PC-3 (cell line): ENCODE results near the gene TYW1.
"Not testable (repeated sequence)": the region's sequence is repeated elsewhere in the genome, so short reads cannot be mapped to it uniquely, and the experiment has no call there.

ENCODE experiments used
- EZH2 ChIP-seq: fragments of 300-600 bp; sonication (generic); IDR thresholded peaks from one replicate; pipeline ENCODE4 v1.6.1; 2017; ENCODE audit warnings: antibody characterized with exemption, mild to moderate bottlenecking, low read length; ENCODE audit not compliant: unreplicated experiment
- EZH2phosphoT487 ChIP-seq: fragments of 300-600 bp; sonication (generic); IDR thresholded peaks from 2 replicates; pipeline ENCODE4 v1.6.1; 2018; ENCODE audit warnings: mild to moderate bottlenecking, antibody characterized with exemption, low read length, borderline replicate concordance
- TF ChIP-seq, protein P1 (sequence below): fragments of 300-600 bp; sonication (generic); conservative IDR thresholded peaks from 2 replicates; pipeline ENCODE4 v1.5.1; 2017; ENCODE audit warnings: antibody characterized with exemption, low read depth, mild to moderate bottlenecking, low read length

DNA sequence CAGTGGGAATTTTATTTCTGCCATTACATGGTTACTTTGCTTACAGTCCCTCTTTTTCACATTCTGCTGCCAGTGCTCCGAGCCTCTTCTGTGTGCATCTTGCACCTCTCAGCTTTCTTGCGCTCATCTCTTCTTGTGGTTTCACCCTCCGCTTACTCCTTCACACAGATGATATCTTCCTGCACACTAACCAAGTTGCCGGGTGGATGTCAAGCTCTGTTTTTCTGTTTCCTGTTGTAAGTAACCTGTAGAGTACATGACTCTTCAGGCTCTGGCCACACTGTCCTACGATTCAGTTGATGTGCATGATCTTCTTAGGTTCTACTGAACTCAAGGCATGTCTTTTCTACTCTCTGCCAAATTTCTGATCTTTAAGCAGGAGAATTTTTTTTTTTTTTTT lies 166.7 kb downstream of the TYW1 start:
- TF ChIP-seq EZH2, EZH2phosphoT487: not testable (repeated sequence)
- TF ChIP-seq, protein P1, sequence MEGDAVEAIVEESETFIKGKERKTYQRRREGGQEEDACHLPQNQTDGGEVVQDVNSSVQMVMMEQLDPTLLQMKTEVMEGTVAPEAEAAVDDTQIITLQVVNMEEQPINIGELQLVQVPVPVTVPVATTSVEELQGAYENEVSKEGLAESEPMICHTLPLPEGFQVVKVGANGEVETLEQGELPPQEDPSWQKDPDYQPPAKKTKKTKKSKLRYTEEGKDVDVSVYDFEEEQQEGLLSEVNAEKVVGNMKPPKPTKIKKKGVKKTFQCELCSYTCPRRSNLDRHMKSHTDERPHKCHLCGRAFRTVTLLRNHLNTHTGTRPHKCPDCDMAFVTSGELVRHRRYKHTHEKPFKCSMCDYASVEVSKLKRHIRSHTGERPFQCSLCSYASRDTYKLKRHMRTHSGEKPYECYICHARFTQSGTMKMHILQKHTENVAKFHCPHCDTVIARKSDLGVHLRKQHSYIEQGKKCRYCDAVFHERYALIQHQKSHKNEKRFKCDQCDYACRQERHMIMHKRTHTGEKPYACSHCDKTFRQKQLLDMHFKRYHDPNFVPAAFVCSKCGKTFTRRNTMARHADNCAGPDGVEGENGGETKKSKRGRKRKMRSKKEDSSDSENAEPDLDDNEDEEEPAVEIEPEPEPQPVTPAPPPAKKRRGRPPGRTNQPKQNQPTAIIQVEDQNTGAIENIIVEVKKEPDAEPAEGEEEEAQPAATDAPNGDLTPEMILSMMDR: not testable (repeated sequence)
